T-helper 2 cell treated with Interferon-gamma antibody and Interleukin-4, amounts not matched to agents 100 ng/mL and 5 ng/mL, for 36 hours (primary cell): Measurements from ENCODE around the gene FAM174C. TPM values are rescaled to one million over a fixed set of nuclear protein-coding genes. Genes with fewer than 3 reads are reported as not detected.

Source experiments
- intact Hi-C: fragments of 100-400 bp; cut with micrococcal nuclease; formaldehyde crosslinking; loops from one replicate; pipeline ENCODE4 v1.15.1; 2023
- total RNA-seq: library from RNA; stranded (reverse); gene quantifications from 2 replicates; pipeline ENCODE4 v1.2.3, GENCODE V29; 2022

FAM174C gene
- total RNA-seq, 1 donor from 2014 or later = 57.8 TPM

GRCh38 chr19:1283207-1283916, 8.0 kb downstream of the FAM174C start:
- intact Hi-C loops = no loop called here

- intact Hi-C loops = no loop called here
Measured at GRCh38 chr19:1283917-1284292, 8.6 kb downstream of the FAM174C start.

- intact Hi-C loops = no loop called here
Measured at GRCh38 chr19:1284293-1284978, 9.1 kb downstream of the FAM174C start.

GRCh38 chr19:1284979-1285736, 9.8 kb downstream of the FAM174C start:
- intact Hi-C loops = no loop called here

GRCh38 chr19:1285737-1286360, 10.5 kb downstream of the FAM174C start, which contains the start of gene EFNA2:
Gene EFNA2, plus strand, starts transcription at chr19:1285873. Its CDS starts 296 bp downstream, at chr19:1286169.
- intact Hi-C loops = no loop called here

GRCh38 chr19:1286487-1287353, 11.4 kb downstream of the FAM174C start:
- intact Hi-C loops = no loop called here

- intact Hi-C loops = no loop called here
Measured at GRCh38 chr19:1287354-1288225, 12.3 kb downstream of the FAM174C start.

GRCh38 chr19:1288226-1288612, 12.9 kb downstream of the FAM174C start:
- intact Hi-C loops = no loop called here

GRCh38 chr19:1288833-1289685, 13.7 kb downstream of the FAM174C start:
- intact Hi-C loops = no loop called here

GRCh38 chr19:1289686-1290025, 14.3 kb downstream of the FAM174C start:
- intact Hi-C loops = no loop called here

- intact Hi-C loops = no loop called here
Measured at GRCh38 chr19:1290196-1290702, 14.9 kb downstream of the FAM174C start.

- intact Hi-C loops = no loop called here
Measured at GRCh38 chr19:1290703-1291651, 15.6 kb downstream of the FAM174C start.

GRCh38 chr19:1291761-1292418, 16.6 kb downstream of the FAM174C start:
- intact Hi-C loops = no loop called here

GRCh38 chr19:1292419-1293151, 17.3 kb downstream of the FAM174C start:
- intact Hi-C loops = no loop called here

- intact Hi-C loops = no loop called here
Measured at GRCh38 chr19:1293782-1294604, 18.7 kb downstream of the FAM174C start.
